ENCODE measurements around the gene FAM240A.
"Not testable (repeated sequence)": the region's sequence is repeated elsewhere in the genome, so short reads cannot be mapped to it uniquely, and the experiment has no call there.

The FAM240A gene

GRCh38 chr3:46612324-46612723 lies at the start of gene FAM240A:
FAM240A (plus strand) TSS chr3:46612525; CDS start chr3:46612684, 159 bp downstream.
- DNase-seq = no peak

- no peak for DNase-seq
Observed at GRCh38 chr3:46564190-46565021, 47.9 kb upstream of the FAM240A start.

GRCh38 chr3:46565077-46565476 lies 47.2 kb upstream of the FAM240A start:
- no peak for DNase-seq

- no peak for DNase-seq
Observed at GRCh38 chr3:46565607-46566039, 46.7 kb upstream of the FAM240A start.

GRCh38 chr3:46566040-46566641 lies 46.2 kb upstream of the FAM240A start, which contains the start of gene LRRC2:
LRRC2 (minus strand) TSS chr3:46566302; CDS start chr3:46551591, 14,711 bp downstream.
- DNase-seq = no peak

- DNase-seq = no peak
Observed at GRCh38 chr3:46571684-46572083, 40.6 kb upstream of the FAM240A start.

GRCh38 chr3:46573701-46574100 lies 38.6 kb upstream of the FAM240A start:
- no peak for DNase-seq

GRCh38 chr3:46574243-46574646 lies 38.1 kb upstream of the FAM240A start:
- no peak for DNase-seq

GRCh38 chr3:46574881-46575576 lies 37.3 kb upstream of the FAM240A start:
- DNase-seq = no peak

- DNase-seq = no peak
Observed at GRCh38 chr3:46575577-46576222, 36.6 kb upstream of the FAM240A start.

GRCh38 chr3:46576386-46576785 lies 35.9 kb upstream of the FAM240A start:
- no peak for DNase-seq

GRCh38 chr3:46576879-46577278 lies 35.4 kb upstream of the FAM240A start:
- DNase-seq = no peak

GRCh38 chr3:46577580-46578249 lies 34.6 kb upstream of the FAM240A start:
- DNase-seq = not testable (repeated sequence)

GRCh38 chr3:46578973-46579755 lies 33.2 kb upstream of the FAM240A start:
- DNase-seq = peak; percentile 38

- DNase-seq = no peak
Observed at GRCh38 chr3:46579756-46580286, 32.5 kb upstream of the FAM240A start.

GRCh38 chr3:46580675-46581074 lies 31.6 kb upstream of the FAM240A start:
- DNase-seq = no peak

- no peak for DNase-seq
Observed at GRCh38 chr3:46584598-46585467, 27.5 kb upstream of the FAM240A start.

- DNase-seq = no peak
Observed at GRCh38 chr3:46585799-46586693, 26.3 kb upstream of the FAM240A start.

GRCh38 chr3:46586738-46587246 lies 25.5 kb upstream of the FAM240A start:
- no peak for DNase-seq
